GM13976 (cell line): ENCODE measurements around the gene HIF3A.

Experiments used
- DNase-seq: peaks from one replicate; pipeline ENCODE4 v3.0.0; 2012; ENCODE audit warnings: low spot score
- in situ Hi-C: fragments of 300-500 bp; cut with MboI; formaldehyde crosslinking; loops from one replicate; pipeline ENCODE4 v1.12.0; 2022; ENCODE audit warnings: low sequenced_read_pairs, mixed read lengths, inconsistent platforms; ENCODE audit not compliant: unreplicated experiment
- TF ChIP-seq, protein P1 (sequence below): IDR thresholded peaks from 2 replicates; pipeline ENCODE4 v1.5.1; 2012; ENCODE audit warnings: borderline replicate concordance, mild to moderate bottlenecking; ENCODE audit not compliant: insufficient read depth; ENCODE audit errors: extremely low read depth, missing control alignments, control extremely low read depth

HIF3A gene

DNA sequence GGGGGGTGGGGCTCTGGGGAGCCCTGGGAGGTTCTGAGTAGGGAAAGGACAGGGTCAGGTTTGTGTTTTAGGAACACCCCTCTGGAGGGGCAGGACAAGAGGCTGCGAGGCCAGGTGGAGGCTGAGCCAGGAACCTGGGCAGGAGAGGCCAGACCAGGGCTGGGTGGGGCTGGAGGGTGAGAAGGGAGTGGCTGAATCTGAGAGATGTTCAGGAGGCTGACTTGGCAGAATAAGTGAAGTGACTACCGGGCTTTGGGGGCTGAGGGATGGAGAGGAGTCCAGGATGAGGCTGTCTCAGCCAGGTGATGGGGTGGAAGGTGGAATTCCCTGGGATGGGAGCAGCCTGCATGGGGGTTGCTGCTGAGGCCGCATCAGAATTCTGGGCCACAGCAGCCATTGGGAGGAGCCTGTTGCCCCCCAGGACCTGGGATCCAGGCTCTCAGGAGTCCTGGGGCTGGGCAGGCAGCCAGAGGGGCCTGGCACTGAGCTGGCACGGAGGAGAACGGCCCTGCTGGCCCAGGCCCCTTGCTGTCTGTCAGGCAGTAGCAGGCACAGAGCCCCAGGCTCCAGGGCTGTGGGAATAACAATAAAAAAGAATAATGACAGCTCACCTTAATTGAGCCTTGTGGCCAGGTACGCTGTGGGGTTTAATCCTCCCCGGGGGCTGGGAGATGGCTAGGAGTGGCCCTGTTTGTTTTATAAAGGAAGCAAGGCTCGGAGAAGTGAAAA is 53.4 kb downstream of the HIF3A start:
- TF ChIP-seq, protein P1, sequence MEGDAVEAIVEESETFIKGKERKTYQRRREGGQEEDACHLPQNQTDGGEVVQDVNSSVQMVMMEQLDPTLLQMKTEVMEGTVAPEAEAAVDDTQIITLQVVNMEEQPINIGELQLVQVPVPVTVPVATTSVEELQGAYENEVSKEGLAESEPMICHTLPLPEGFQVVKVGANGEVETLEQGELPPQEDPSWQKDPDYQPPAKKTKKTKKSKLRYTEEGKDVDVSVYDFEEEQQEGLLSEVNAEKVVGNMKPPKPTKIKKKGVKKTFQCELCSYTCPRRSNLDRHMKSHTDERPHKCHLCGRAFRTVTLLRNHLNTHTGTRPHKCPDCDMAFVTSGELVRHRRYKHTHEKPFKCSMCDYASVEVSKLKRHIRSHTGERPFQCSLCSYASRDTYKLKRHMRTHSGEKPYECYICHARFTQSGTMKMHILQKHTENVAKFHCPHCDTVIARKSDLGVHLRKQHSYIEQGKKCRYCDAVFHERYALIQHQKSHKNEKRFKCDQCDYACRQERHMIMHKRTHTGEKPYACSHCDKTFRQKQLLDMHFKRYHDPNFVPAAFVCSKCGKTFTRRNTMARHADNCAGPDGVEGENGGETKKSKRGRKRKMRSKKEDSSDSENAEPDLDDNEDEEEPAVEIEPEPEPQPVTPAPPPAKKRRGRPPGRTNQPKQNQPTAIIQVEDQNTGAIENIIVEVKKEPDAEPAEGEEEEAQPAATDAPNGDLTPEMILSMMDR = no peak
- DNase-seq = peak; percentile 51

DNA sequence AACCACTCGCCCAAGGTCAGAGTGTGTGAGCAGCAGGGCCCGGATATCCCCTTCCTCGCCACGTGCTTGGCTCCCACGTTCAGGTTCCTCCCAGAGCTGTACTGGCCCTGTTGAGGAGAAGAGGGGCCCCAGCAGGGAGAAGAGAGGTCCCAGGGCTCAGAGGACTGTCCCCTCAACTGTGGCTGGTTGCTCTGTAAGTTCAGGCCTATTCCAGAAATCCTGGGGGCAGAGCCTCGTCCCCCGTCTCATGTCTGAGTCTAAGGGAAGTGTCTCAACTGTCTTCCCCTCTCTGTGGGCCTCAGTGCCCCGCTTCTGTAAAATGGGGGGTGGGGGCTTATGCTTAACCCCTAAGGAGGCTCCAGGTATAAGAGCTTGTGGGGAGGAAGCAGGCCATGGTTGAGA is 53.9 kb downstream of the HIF3A start:
- in situ Hi-C loops = no loop called here
- TF ChIP-seq, protein P1 = no peak

More for the DNA sequence above, 53.4 kb downstream of the HIF3A start:
- in situ Hi-C loops = no loop called here

DNA sequence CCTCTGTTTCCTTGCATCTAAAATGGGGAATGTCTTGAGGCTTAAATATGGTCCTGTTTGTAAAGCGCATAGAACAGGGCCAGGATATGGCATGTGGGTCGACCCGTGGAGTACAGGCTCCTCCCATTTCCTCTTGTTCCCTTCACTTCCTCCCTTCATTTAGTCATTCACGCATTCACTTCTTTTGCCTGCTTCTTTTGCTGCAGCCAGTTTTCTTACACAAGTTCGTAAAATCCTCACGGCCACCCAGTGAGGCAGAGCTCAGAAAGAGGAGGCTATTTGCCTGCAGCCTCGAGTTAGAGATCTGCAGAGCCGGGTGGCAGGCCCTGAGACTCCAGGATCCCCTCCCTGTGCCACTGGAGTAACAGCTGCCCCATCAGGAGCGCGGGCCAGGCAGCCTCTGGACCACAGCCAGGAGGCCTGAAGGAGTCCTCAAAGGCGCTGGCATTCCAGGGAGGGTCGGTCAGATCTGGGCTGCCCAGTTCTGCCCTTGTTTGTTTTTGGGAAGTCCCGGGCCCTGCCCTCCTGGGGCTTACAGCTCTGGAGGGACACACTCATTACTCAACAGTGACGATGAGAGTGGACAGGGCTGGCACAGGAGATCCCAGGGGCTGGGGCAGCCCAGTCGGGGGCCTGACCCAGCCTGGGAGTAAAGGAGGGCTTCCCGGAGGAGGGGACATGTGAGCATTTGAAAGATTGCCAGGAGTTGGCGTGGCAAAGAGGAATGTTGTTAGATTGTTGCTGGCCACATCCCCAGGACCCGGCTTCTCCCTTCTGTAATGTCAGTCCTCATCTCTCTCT is 54.6 kb downstream of the HIF3A start:
- peak; percentile 41 for DNase-seq
- in situ Hi-C loops = no loop called here
- TF ChIP-seq, protein P1 = no peak

More for the DNA sequence above, 53.9 kb downstream of the HIF3A start:
- peak; percentile 71 for DNase-seq

DNA sequence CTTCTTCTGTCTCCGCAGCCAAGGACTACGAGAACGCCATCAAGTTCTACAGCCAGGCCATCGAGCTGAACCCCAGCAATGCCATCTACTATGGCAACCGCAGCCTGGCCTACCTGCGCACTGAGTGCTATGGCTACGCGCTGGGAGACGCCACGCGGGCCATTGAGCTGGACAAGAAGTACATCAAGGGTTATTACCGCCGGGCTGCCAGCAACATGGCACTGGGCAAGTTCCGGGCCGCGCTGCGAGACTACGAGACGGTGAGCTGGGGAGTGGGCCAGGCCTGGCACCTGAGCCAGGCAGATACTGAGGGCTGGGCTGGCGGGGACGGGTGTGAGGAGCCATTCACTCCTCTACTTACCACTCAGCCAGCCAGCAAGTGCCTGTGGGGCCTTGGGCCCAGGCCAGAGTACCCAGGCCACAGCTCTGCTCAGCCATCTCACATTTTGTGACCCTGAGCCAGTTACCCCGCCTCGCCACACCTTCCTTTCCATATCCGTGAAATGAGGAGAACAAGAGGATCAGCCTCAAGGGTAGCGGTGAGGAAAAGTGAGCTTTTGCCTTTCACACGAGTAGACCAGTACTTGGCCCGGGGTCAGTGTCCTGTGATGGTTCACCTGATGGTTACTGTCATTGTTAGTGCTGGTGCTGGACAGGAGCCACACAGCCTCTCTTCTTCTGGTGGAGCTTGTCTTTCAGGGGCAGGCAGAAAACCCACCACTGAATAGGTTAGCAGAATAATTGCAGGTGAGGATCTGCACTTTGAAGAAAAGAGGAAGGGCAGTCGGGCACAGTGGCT is 57.1 kb downstream of the HIF3A start:
- no peak for DNase-seq
- in situ Hi-C loops = no loop called here
- TF ChIP-seq, protein P1 = no peak

DNA sequence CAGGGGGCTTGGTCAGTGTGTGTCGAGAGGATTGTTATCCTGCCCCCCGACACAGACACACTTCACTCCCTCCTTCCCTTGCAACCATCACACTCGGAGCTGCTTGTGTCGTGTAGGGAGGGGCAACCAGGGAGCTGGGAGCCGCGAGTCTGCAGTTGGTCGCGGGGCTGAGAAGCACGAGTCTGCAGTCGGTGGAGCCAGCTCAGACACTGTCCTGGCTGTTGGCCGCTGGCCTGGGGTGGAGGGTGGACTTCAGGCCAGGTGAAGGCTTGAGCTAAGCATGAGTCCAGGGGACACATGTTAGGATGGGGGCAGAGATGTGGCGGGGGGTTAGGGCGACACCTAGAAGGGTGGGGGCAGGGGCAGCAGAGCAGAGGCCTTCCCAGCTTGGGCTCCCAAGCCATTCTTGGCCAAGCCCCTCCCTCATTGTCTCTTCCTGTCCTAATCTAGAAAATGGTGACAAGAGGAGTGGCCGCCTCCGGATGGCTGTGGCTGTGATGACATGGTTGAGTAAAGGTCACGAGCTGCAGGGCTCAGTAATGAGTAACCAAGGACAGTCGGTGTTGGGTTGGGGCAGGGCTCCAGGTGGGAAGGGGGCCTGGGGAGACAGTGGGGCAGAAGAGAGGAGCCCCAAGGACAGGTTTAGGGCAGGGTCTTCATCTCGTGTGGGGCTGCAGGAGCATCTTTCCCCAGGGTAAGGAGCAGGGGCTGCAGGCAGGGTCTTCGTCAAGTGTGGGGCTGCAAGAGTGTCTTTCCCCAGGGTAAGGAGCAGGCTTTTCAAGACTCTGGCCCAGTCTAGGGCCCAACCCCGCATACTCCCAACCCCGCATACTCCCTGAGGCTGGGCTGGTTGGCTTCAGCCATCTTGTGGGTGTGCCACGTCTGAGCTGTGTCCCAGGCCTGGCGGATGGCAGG is 58.6 kb downstream of the HIF3A start:
- in situ Hi-C loops = no loop called here
- TF ChIP-seq, protein P1 = no peak
- DNase-seq = peak; percentile 62
